Heart right ventricle (tissue), 16 donors: ENCODE results near the gene IL18R1. TPM values are rescaled to one million over a fixed set of nuclear protein-coding genes. Genes with fewer than 3 reads are reported as not detected.

Experiments
- ATAC-seq, 8 donors: fragments of 200-7000 bp; cut with Tn5 transposase; one replicate each; pipeline ENCODE4 v1.9.1; 2020; ENCODE audit warnings: mild to moderate bottlenecking in 8 of 8, moderate library complexity in 8 of 8, moderate number of reproducible peaks in 1 of 8
- DNase-seq, 2 donors: peaks; one replicate each; pipeline ENCODE4 v3.0.0-alpha.2; 2020
- H3K27ac ChIP-seq, 10 donors: fragments of 200-600 bp; sonication (generic) in 2 of 10; one replicate each; pipeline versions ENCODE4 v1.5.0 to v1.8.0; 2020 to 2022; ENCODE audit warnings: mild to moderate bottlenecking in 3 of 10
- H3K27me3 ChIP-seq, 7 donors: fragments of 200-600 bp; one replicate each; pipeline ENCODE4 v1.8.0; 2021 to 2022; ENCODE audit warnings: mild to moderate bottlenecking in 2 of 7
- H3K36me3 ChIP-seq, 9 donors: fragments of 200-600 bp; sonication (generic) in 1 of 9; one replicate each; pipeline versions ENCODE4 v1.5.0 to v1.8.0; 2020 to 2022; ENCODE audit warnings: mild to moderate bottlenecking in 2 of 9
- H3K4me1 ChIP-seq, 9 donors: fragments of 200-600 bp; sonication (generic) in 1 of 9; one replicate each; pipeline versions ENCODE4 v1.5.0 to v1.8.0; 2020 to 2022; ENCODE audit warnings: mild to moderate bottlenecking in 4 of 9
- H3K4me3 ChIP-seq, 10 donors: fragments of 200-600 bp; sonication (generic) in 2 of 10; one replicate each; pipeline versions ENCODE4 v1.5.0 to v1.8.0; 2020 to 2022; ENCODE audit warnings: mild to moderate bottlenecking in 7 of 10, moderate library complexity in 2 of 10
- H3K9me3 ChIP-seq, 11 donors: fragments of 200-600 bp in 10 of 11; sonication (generic) in 2 of 11; one replicate each; pipeline versions ENCODE4 v1.5.0 to v1.8.0; 2013 to 2022; ENCODE audit warnings: mild to moderate bottlenecking in 2 of 11, control low read depth in 1 of 11, moderate library complexity in 1 of 11
- WGBS, 2 donors: extraction: QIAGEN DNeasy Blood & Tissue Kit; methylation state at CpG; one replicate each; pipeline ENCODE4 v1.1.7; 2013; ENCODE audit warnings: inconsistent platforms in 1 of 2; 5-methylcytosine and 5-hydroxymethylcytosine counted together
- intact Hi-C, 10 donors: fragments of 100-400 bp; cut with DNase I; formaldehyde crosslinking; loops; one replicate each; pipeline versions ENCODE4 v1.11.1 to v1.14.2; 2022
- polyA plus RNA-seq, 2 donors: library from polyadenylated mRNA; stranded (reverse); fragments of 200-250 nt; gene quantifications; one replicate each; pipeline ENCODE4 v1.2.3, GENCODE V29; 2013
- total RNA-seq, 10 donors: library from RNA; stranded (reverse); fragmentation: NEBNext Ultra II Directional in 3 of 10; extraction: Animal tissue kit (Norgen Biotek cat#: 25700) in 3 of 10; gene quantifications; one replicate each; pipeline versions ENCODE4 v1.2.1 to v1.2.4, GENCODE V29; 2021 to 2023
- TF ChIP-seq, protein P1 (sequence below), 9 donors: fragments of 200-600 bp; sonication (generic) in 2 of 9; IDR thresholded peaks; one replicate each; pipeline versions ENCODE4 v1.5.0 to v1.8.0; 2021 to 2022; ENCODE audit warnings: antibody characterized with exemption in 9 of 9, mild to moderate bottlenecking in 5 of 9, moderate library complexity in 1 of 9
- donor health status: Arrhythmogenic right ventricular cardiomyopathy.
- donor health status: ischemic (EF 13 %, LVEDD 7.1; RV severe dilation, severe dysfunction).
- donor health status: healthy with polysubstance abuse.
- donor health status: DM: no; HTN: yes; CAD: no.
- donor health status: DM: no; HTN: no; CAD: no.
- donor health status: ischemic (EF 25% LVEDD 6.9; RV normal size, moderate dysfunction).
- donor health status: ischemic (EF 25% LVEDD 5.7; RV mildly dilated, moderate dysfunction).
- donor health status: healthy.
- donor health status: DM: yes; HTN: yes; CAD: no.
- donor health status: Ischemic cardiomyopathy.
- donor health status: ischemic (EF 35%, LVEDD 5.7; RV mildly dilated, moderate dysfunction).
- donor health status: nonischemic (EF 11% LVEDD 7.7; RV severe dilation, severe dysfunction).
- donor health status: DM: yes; HTN: yes; CAD: no.
- donor health status: PGD.
- donor health status: ischemic (EF 29% LVEDD 5.4; RV normal size, mild dysfunction).
- donor health status: nonischemic (EF 23%, LVEDD 6.1; RV moderate dilation, normal function).

Gene IL18R1
- total and polyA plus RNA-seq, 12 donors: 0.06 to 4.9 (median 1.2) TPM

DNA sequence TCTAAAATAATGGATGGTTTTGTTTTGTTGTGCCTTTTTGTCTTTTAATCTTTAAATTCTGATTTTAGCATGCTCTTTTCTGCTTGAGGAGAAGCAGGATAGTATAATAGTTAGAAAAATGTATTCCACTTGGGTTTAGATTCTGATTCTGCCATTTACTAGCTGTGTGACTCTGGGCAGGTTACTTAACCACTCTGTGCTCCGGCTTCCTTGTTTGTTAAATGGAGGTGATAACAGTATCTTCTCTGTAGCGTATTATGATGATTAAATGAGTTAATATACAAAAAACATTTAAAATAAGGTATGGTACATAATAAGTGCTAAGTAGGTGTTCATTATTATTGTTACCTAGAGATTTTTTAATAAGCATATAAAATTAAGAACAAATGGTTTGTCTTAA is 40.4 kb downstream of the IL18R1 start:
- intact Hi-C loops: no loop called here
- H3K36me3 ChIP-seq: no peaks in the 10 kb centered on the region
- no peaks in the 10 kb centered on the region for H3K27me3 ChIP-seq
- no peak for ATAC-seq
- no peak overlapping the region for H3K27ac ChIP-seq
- H3K9me3 ChIP-seq: no peaks in the 10 kb centered on the region
- no peak for DNase-seq
- TF ChIP-seq, protein P1, sequence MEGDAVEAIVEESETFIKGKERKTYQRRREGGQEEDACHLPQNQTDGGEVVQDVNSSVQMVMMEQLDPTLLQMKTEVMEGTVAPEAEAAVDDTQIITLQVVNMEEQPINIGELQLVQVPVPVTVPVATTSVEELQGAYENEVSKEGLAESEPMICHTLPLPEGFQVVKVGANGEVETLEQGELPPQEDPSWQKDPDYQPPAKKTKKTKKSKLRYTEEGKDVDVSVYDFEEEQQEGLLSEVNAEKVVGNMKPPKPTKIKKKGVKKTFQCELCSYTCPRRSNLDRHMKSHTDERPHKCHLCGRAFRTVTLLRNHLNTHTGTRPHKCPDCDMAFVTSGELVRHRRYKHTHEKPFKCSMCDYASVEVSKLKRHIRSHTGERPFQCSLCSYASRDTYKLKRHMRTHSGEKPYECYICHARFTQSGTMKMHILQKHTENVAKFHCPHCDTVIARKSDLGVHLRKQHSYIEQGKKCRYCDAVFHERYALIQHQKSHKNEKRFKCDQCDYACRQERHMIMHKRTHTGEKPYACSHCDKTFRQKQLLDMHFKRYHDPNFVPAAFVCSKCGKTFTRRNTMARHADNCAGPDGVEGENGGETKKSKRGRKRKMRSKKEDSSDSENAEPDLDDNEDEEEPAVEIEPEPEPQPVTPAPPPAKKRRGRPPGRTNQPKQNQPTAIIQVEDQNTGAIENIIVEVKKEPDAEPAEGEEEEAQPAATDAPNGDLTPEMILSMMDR (IDR thresholded peaks at IDR 0.05): no peak
- no peak overlapping the region for H3K4me3 ChIP-seq
- WGBS, 2 donors: 67 to 98% methylated on average over 2 of the region's 2 CpGs
- H3K4me1 ChIP-seq: peaks cover 0 to 5% (median 0%) of the 10 kb centered on the region in 9 donors

DNA sequence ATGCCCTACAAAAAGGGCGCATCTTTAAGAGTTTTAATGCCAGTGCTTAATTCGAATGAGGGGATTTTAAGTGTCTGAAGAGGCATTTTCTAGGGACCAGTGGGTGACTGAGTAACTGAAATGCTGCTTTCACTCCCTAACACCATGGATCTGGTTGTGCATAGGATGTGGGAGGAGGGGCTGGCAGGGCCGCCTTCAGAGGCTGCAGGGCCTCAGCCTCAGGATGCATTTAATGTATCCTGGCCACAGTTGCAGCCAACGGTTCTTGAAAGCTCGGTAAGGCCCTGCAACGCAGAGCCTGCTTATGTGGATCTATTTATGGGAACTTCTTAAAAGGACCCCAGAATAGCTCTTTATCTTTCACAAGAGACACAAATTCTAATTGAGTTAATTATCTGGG is 41.6 kb downstream of the IL18R1 start:
- Histone ChIP-seq H3K4me3 (no peak overlapping the region), H3K27me3 (no peaks in the 10 kb centered on the region), H3K9me3 (no peaks in the 10 kb centered on the region), H3K36me3 (no peaks in the 10 kb centered on the region), H3K4me1 (peaks cover 0 to 5% (median 0%) of the 10 kb centered on the region in 9 donors), H3K27ac (no peak overlapping the region)
- ATAC-seq (no peak), DNase-seq (no peak)
- TF ChIP-seq, protein P1 (IDR thresholded peaks at IDR 0.05): no peak
- intact Hi-C loops: no loop called here
- 50 to 64% methylated on average over 6 of the region's 6 CpGs for WGBS, 2 donors

DNA sequence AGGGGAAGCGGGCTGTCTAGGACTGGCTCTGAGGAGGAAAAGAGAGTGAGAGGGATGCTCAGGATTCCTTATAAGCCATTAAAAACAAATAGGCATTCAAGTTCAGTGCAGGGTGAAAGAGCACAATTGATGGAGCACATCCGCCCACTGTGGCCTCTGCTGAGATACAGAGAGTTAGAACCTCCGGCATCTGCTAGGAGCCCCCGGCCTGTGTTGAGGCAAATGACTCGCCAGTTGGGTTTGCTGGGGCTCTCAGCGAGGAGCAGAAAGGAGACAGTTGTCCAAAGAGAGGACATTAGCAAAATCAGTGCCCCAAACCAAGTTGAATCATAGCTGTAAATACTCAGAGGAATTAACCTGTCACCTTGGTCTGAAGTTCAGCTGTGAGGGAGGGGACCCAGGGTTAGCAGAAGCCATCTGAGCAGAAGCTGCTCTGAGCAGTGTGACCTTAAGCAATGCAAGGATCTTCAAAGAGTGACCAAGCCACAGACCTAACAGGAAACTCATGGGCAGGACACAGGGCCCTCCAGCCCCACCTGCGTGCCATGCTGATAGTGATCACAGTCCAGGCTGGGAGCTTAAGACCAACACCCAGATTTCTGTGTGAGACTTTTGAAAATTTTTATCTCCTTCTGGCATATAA is 44.0 kb downstream of the IL18R1 start:
- TF ChIP-seq, protein P1 (IDR thresholded peaks at IDR 0.05): no peak
- ATAC-seq: no peak
- Histone ChIP-seq H3K9me3 (peaks cover 0 to 6% (median 0%) of the 10 kb centered on the region in 11 donors), H3K27me3 (no peaks in the 10 kb centered on the region), H3K4me1 (peaks cover 0 to 5% (median 0%) of the 10 kb centered on the region in 9 donors), H3K4me3 (no peak overlapping the region), H3K36me3 (no peaks in the 10 kb centered on the region), H3K27ac (no peak overlapping the region)
- 82 to 86% methylated on average over 7 of the region's 7 CpGs for WGBS, 2 donors
- intact Hi-C loops: no loop called here
- no peak for DNase-seq

DNA sequence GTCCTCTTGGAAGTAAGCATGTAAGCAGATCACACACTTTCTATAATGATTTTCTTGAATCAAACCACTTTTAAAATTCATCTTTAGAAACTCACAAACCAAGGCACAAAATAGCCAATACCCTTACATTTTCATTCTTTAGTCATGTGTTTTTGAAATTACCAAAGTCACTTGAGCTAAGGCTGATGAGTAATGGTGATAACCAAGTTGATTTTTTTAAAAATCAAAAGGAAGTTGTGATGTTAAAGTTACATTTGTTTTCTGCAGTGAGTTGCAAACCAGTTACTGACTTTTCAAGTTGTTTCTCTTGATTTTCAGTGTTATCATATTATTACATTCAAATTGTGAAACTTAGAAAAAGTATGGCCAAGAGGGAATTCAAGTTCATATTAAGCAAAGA is 45.9 kb downstream of the IL18R1 start:
- DNase-seq: no peak
- intact Hi-C loops: no loop called here
- ATAC-seq: no peak
- Histone ChIP-seq H3K27me3 (no peaks in the 10 kb centered on the region), H3K36me3 (no peaks in the 10 kb centered on the region), H3K4me3 (no peak overlapping the region), H3K27ac (no peak overlapping the region), H3K4me1 (peaks cover 0 to 5% (median 0%) of the 10 kb centered on the region in 9 donors), H3K9me3 (peaks cover 0 to 6% (median 0%) of the 10 kb centered on the region in 11 donors)
- TF ChIP-seq, protein P1 (IDR thresholded peaks at IDR 0.05): no peak
